Breast epithelium (tissue), 3 donors: ENCODE data around the gene IL13.

Experiments
- CTCF ChIP-seq, 3 donors: fragments of 450-650 bp; IDR thresholded peaks; one replicate each; pipeline ENCODE4 v1.5.1; 2016 to 2017; ENCODE audit warnings: antibody characterized with exemption in 3 of 3, mild to moderate bottlenecking in 3 of 3, moderate library complexity in 3 of 3
- POLR2A ChIP-seq: fragments of 450-650 bp; IDR thresholded peaks from one replicate; pipeline ENCODE4 v1.6.1; 2016; ENCODE audit warnings: antibody characterized with exemption, mild to moderate bottlenecking, moderate library complexity
- POLR2AphosphoS5 ChIP-seq, 3 donors: sonication (generic); formaldehyde crosslinking; IDR thresholded peaks; one replicate each; pipeline ENCODE4 v1.6.1; 2017; ENCODE audit warnings: antibody characterized with exemption in 3 of 3

GRCh38 chr5:132621699-132622098 lies 36.3 kb upstream of the IL13 start:
- TF ChIP-seq CTCF (IDR thresholded peaks at IDR 0.05) (no peak), POLR2AphosphoS5 (IDR thresholded peaks at IDR 0.05) (no peak), POLR2A (no peak)
